SK-N-SH (cell line): Measurements from ENCODE around the gene TSHZ3. TPM values are rescaled to one million over a fixed set of nuclear protein-coding genes. Genes with fewer than 3 reads are reported as not detected.

Experiments used
- CTCF ChIA-PET: fragments of 300-600, 350-600 bp; formaldehyde crosslinking; extraction: SDS; loops from one replicate; lab custom pipeline; 2021; lab: Yijun Ruan, JAX
- POLR2A ChIA-PET: fragments of 350-600 bp; sonication (Branson Sonifier 250); formaldehyde crosslinking; extraction: SDS; loops from one replicate; lab custom pipeline; 2020; ENCODE audit warnings: antibody characterized with exemption, inconsistent platforms; lab: Yijun Ruan, JAX
- DNase-seq: peaks from one replicate; pipeline ENCODE4 v3.0.0; 2012
- H2AFZ ChIP-seq: fragments of 200-600 bp; sonication (generic); 2 replicates; pipeline ENCODE4 v1.8.1; 2016; ENCODE audit warnings: antibody characterized with exemption, mild to moderate bottlenecking, low read depth
- H3F3A ChIP-seq: fragments of 200-600 bp; sonication (generic); replicated peaks from 2 replicates; pipeline ENCODE3; 2016; ENCODE audit warnings: antibody characterized with exemption, mild to moderate bottlenecking; ENCODE audit not compliant: insufficient read depth
- H3K27ac ChIP-seq, 2 experiments: fragments of 200-500 bp in 1 of 2; fragments of 200-600 bp in 1 of 2; sonication (Bioruptor generic) in 1 of 2; sonication (generic), shearing (Covaris generic) in 1 of 2; 2 replicates each; pipeline versions ENCODE4 v1.5.1 to v1.6.1; 2014 to 2016; ENCODE audit warnings: low read depth in 2 of 2, inconsistent platforms in 1 of 2, low read length in 1 of 2, mild to moderate bottlenecking in 1 of 2, mixed read lengths in 1 of 2
- H3K27me3 ChIP-seq: fragments of 200-600 bp; sonication (generic), shearing (Covaris generic); 2 replicates; pipeline ENCODE4 v1.6.1; 2016; ENCODE audit warnings: mixed run types; ENCODE audit not compliant: insufficient read depth
- H3K36me3 ChIP-seq, 2 experiments: fragments of 200-500 bp in 1 of 2; fragments of 200-600 bp in 1 of 2; sonication (Bioruptor generic) in 1 of 2; sonication (generic) in 1 of 2; replicated peaks in 1 of 2; 2 replicates each; pipeline versions ENCODE3 to v1.5.1; 2014 to 2016; ENCODE audit warnings: low read length in 1 of 2, mild to moderate bottlenecking in 1 of 2; ENCODE audit not compliant: insufficient read depth in 2 of 2, control insufficient read depth in 1 of 2
- H3K4me1 ChIP-seq, 2 experiments: fragments of 200-500 bp in 1 of 2; fragments of 200-600 bp in 1 of 2; sonication (Bioruptor generic) in 1 of 2; sonication (generic), shearing (Covaris generic) in 1 of 2; 2 replicates each; pipeline versions ENCODE4 v1.5.1 to v1.6.1; 2014 to 2016; ENCODE audit warnings: low read depth in 1 of 2, low read length in 1 of 2, mixed run types in 1 of 2; ENCODE audit not compliant: insufficient read depth in 2 of 2, control insufficient read depth in 1 of 2
- H3K4me2 ChIP-seq: fragments of 200-600 bp; sonication (generic), shearing (Covaris generic); 2 replicates; pipeline ENCODE4 v1.6.1; 2017; ENCODE audit warnings: mixed run types
- H3K4me3 ChIP-seq, 2 experiments: fragments of 200-500 bp in 1 of 2; fragments of 200-600 bp in 1 of 2; sonication (Bioruptor generic) in 1 of 2; sonication (generic), shearing (Covaris generic) in 1 of 2; 2 replicates each; pipeline versions ENCODE4 v1.5.1 to v1.8.1; 2014 to 2016; ENCODE audit warnings: low read depth in 2 of 2, inconsistent platforms in 1 of 2, low read length in 1 of 2, mild to moderate bottlenecking in 1 of 2, mixed read lengths in 1 of 2, moderate library complexity in 1 of 2
- H3K79me2 ChIP-seq: fragments of 200-600 bp; sonication (generic); 2 replicates; pipeline ENCODE4 v1.8.1; 2017; ENCODE audit warnings: mild to moderate bottlenecking; ENCODE audit not compliant: insufficient read depth
- H3K9ac ChIP-seq: fragments of 200-600 bp; sonication (generic); 2 replicates; pipeline ENCODE4 v1.6.1; 2017; ENCODE audit warnings: mixed run types
- H3K9me2 ChIP-seq: fragments of 200-600 bp; sonication (generic); 2 replicates; pipeline ENCODE4 v1.6.1; 2017; ENCODE audit warnings: mixed run types
- H3K9me3 ChIP-seq: fragments of 200-600 bp; sonication (generic); 2 replicates; pipeline ENCODE4 v1.6.1; 2017; ENCODE audit warnings: mixed run types, mild to moderate bottlenecking, moderate library complexity
- H4K20me1 ChIP-seq: fragments of 200-600 bp; sonication (generic); 2 replicates; pipeline ENCODE4 v1.6.1; 2017; ENCODE audit warnings: mild to moderate bottlenecking, mixed run types; ENCODE audit not compliant: insufficient read depth
- FOSL2 ChIP-seq: IDR thresholded peaks from 2 replicates; pipeline ENCODE4 v1.4.0; 2012; ENCODE audit warnings: low read depth, mild to moderate bottlenecking, moderate library complexity, borderline replicate concordance
- FOXM1 ChIP-seq: IDR thresholded peaks from 2 replicates; pipeline ENCODE4 v1.4.0; 2012; ENCODE audit warnings: low read depth, mild to moderate bottlenecking
- JUND ChIP-seq: IDR thresholded peaks from 2 replicates; pipeline ENCODE4 v1.4.0; 2012
- MAX ChIP-seq: IDR thresholded peaks from 2 replicates; pipeline ENCODE4 v1.4.0; 2012; ENCODE audit warnings: low read depth
- MEF2A ChIP-seq: IDR thresholded peaks from 2 replicates; pipeline ENCODE4 v1.4.0; 2012; ENCODE audit warnings: low read depth, borderline replicate concordance
- NRF1 ChIP-seq: IDR thresholded peaks from 2 replicates; pipeline ENCODE4 v1.6.1; 2012; ENCODE audit warnings: low read depth, mild to moderate bottlenecking, low read length
- RCOR1 ChIP-seq: fragments of 150-350 bp; IDR thresholded peaks from 2 replicates; pipeline ENCODE4 v1.6.1; 2017; ENCODE audit warnings: antibody characterized with exemption, low read length
- RFX5 ChIP-seq: IDR thresholded peaks from 2 replicates; pipeline ENCODE4 v1.6.1; 2012; ENCODE audit warnings: mild to moderate bottlenecking, improper control_type of control experiment, low read length
- SIN3A ChIP-seq: IDR thresholded peaks from 2 replicates; pipeline ENCODE4 v1.6.1; 2012; ENCODE audit warnings: low read depth, mild to moderate bottlenecking, low read length, moderate library complexity, borderline replicate concordance
- SMC3 ChIP-seq: IDR thresholded peaks from 2 replicates; pipeline ENCODE4 v1.6.1; 2012; ENCODE audit warnings: low read depth, low read length, improper control_type of control experiment
- TAF1 ChIP-seq: IDR thresholded peaks from 2 replicates; pipeline ENCODE4 v1.6.1; 2012; ENCODE audit warnings: low read depth, mild to moderate bottlenecking, low read length, moderate library complexity, borderline replicate concordance
- TCF12 ChIP-seq: IDR thresholded peaks from 2 replicates; pipeline ENCODE4 v1.4.0; 2012
- TEAD4 ChIP-seq: IDR thresholded peaks from 2 replicates; pipeline ENCODE4 v1.4.0; 2012; ENCODE audit warnings: mild to moderate bottlenecking, borderline replicate concordance; ENCODE audit not compliant: insufficient read depth
- WGBS: methylation state at CpG from one replicate; pipeline ENCODE4 v1.1.6; 2017; ENCODE audit warnings: low lambda C conversion rate; 5-methylcytosine and 5-hydroxymethylcytosine counted together
- polyA plus RNA-seq, 3 experiments: library from polyadenylated mRNA; depleted of rRNA; stranded (reverse); fragments of >200 nt; gene quantifications; 2 replicates each; pipeline ENCODE4 v1.2.3, GENCODE V29; 2012
- TF ChIP-seq, protein P1 (sequence below): IDR thresholded peaks from 2 replicates; pipeline ENCODE4 v1.6.1; 2012; ENCODE audit warnings: mild to moderate bottlenecking, low read depth, low read length, moderate library complexity
- TF ChIP-seq, protein P2 (sequence below): fragments of 150-350 bp; IDR thresholded peaks from 2 replicates; pipeline ENCODE4 v1.6.1; 2017; ENCODE audit warnings: antibody characterized with exemption, low read length, low read depth, borderline replicate concordance
- TF ChIP-seq, protein P3 (sequence below): IDR thresholded peaks from 2 replicates; pipeline ENCODE4 v1.4.0; 2012; ENCODE audit warnings: low read depth, borderline replicate concordance

The TSHZ3 gene
- polyA plus RNA-seq, 1 of the 3 experiments (the other 2 are of a cell fraction) = 3.3 TPM

DNA sequence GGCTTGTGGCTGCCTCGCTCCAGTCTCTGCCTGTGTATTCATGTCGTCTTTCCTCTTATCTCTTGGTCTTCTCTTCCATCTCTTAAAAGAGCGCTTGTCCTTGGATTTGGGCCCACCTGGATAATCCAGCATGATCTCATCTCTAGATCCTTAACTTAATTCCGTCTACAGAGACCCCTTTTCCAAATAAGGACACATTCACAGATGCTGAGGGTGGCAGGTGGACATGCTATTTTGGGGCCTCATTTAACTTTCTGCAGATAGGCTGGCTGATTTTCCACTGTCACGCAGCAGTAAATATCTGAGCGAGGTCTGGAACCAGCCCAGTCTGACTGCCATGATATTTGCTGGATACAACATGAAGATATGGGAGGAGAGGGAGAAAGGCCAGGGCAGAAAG lies 41.5 kb upstream of the TSHZ3 start:
- TF ChIP-seq TCF12 (no peak), NRF1 (no peak), SMC3 (no peak), RCOR1 (no peak), FOSL2 (no peak), TEAD4 (no peak), SIN3A (no peak)
- TF ChIP-seq, protein P1, sequence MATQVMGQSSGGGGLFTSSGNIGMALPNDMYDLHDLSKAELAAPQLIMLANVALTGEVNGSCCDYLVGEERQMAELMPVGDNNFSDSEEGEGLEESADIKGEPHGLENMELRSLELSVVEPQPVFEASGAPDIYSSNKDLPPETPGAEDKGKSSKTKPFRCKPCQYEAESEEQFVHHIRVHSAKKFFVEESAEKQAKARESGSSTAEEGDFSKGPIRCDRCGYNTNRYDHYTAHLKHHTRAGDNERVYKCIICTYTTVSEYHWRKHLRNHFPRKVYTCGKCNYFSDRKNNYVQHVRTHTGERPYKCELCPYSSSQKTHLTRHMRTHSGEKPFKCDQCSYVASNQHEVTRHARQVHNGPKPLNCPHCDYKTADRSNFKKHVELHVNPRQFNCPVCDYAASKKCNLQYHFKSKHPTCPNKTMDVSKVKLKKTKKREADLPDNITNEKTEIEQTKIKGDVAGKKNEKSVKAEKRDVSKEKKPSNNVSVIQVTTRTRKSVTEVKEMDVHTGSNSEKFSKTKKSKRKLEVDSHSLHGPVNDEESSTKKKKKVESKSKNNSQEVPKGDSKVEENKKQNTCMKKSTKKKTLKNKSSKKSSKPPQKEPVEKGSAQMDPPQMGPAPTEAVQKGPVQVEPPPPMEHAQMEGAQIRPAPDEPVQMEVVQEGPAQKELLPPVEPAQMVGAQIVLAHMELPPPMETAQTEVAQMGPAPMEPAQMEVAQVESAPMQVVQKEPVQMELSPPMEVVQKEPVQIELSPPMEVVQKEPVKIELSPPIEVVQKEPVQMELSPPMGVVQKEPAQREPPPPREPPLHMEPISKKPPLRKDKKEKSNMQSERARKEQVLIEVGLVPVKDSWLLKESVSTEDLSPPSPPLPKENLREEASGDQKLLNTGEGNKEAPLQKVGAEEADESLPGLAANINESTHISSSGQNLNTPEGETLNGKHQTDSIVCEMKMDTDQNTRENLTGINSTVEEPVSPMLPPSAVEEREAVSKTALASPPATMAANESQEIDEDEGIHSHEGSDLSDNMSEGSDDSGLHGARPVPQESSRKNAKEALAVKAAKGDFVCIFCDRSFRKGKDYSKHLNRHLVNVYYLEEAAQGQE = no peak
- TF ChIP-seq, protein P2, sequence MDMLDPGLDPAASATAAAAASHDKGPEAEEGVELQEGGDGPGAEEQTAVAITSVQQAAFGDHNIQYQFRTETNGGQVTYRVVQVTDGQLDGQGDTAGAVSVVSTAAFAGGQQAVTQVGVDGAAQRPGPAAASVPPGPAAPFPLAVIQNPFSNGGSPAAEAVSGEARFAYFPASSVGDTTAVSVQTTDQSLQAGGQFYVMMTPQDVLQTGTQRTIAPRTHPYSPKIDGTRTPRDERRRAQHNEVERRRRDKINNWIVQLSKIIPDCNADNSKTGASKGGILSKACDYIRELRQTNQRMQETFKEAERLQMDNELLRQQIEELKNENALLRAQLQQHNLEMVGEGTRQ = no peak
- H4K20me1 ChIP-seq = no peaks in the 10 kb centered on the region
- no peak overlapping the region for H3K27ac ChIP-seq
- H3K9ac ChIP-seq = no peak overlapping the region
- no peaks in the 10 kb centered on the region for H3K9me3 ChIP-seq
- 43% methylated on average over 6 of the region's 6 CpGs for WGBS
- no peaks in the 10 kb centered on the region for H3K9me2 ChIP-seq
- H2AFZ ChIP-seq = no peak overlapping the region
- H3F3A ChIP-seq = no peaks in the 10 kb centered on the region
- CTCF ChIA-PET = no interaction called here
- H3K4me3 ChIP-seq = no peak overlapping the region
- H3K4me1 ChIP-seq = peaks cover 0 to 5% of the 10 kb centered on the region in 2 experiments; a peak in 1 of 4 replicates
- no peak overlapping the region for H3K4me2 ChIP-seq
- H3K79me2 ChIP-seq = no peaks in the 10 kb centered on the region
- POLR2A ChIA-PET = no interaction called here
- no peak for DNase-seq
- no peaks in the 10 kb centered on the region for H3K36me3 ChIP-seq
- no peaks in the 10 kb centered on the region; the same call in 1 of the 2 replicates for H3K27me3 ChIP-seq

DNA sequence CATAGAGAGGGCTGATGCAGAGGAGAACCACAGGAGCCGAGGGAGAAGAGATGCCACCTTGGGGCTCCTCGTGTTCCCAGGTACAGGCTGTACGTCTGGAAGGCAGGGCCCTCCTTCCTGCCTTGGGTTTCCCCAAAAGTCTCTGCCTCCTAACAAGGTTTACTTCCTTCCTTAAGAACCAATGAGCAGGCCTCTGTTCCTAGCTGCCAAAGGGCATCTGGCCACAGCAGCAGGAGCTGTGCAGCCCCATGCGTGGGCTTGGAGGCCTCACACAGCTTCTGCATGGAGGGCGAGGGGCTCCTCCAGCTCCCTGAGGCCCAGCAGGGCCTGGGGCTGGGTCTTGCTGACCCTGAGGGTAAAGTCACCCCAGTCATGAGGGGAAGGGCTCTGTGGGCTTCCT lies 40.6 kb upstream of the TSHZ3 start:
- CTCF ChIA-PET = no interaction called here
- Histone ChIP-seq H2AFZ (no peak overlapping the region), H3K79me2 (no peaks in the 10 kb centered on the region), H3K9ac (no peak overlapping the region), H3K9me2 (no peaks in the 10 kb centered on the region), H3K9me3 (no peaks in the 10 kb centered on the region), H3K4me1 (peaks cover 0 to 7% of the 10 kb centered on the region in 2 experiments; a peak in 1 of 4 replicates), H3K36me3 (no peaks in the 10 kb centered on the region), H3K4me3 (no peak overlapping the region), H3K27me3 (no peaks in the 10 kb centered on the region; the same call in 1 of the 2 replicates), H4K20me1 (no peaks in the 10 kb centered on the region), H3K27ac (no peak overlapping the region), H3F3A (no peaks in the 10 kb centered on the region), H3K4me2 (no peak overlapping the region)
- 28% methylated on average over 4 of the region's 5 CpGs for WGBS
- TF ChIP-seq RFX5 = no peak
- TF ChIP-seq TAF1 = no peak
- no peak for TF ChIP-seq MAX
- TF ChIP-seq, protein P3, sequence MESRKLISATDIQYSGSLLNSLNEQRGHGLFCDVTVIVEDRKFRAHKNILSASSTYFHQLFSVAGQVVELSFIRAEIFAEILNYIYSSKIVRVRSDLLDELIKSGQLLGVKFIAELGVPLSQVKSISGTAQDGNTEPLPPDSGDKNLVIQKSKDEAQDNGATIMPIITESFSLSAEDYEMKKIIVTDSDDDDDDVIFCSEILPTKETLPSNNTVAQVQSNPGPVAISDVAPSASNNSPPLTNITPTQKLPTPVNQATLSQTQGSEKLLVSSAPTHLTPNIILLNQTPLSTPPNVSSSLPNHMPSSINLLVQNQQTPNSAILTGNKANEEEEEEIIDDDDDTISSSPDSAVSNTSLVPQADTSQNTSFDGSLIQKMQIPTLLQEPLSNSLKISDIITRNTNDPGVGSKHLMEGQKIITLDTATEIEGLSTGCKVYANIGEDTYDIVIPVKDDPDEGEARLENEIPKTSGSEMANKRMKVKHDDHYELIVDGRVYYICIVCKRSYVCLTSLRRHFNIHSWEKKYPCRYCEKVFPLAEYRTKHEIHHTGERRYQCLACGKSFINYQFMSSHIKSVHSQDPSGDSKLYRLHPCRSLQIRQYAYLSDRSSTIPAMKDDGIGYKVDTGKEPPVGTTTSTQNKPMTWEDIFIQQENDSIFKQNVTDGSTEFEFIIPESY = no peak
- TF ChIP-seq JUND = no peak
- TF ChIP-seq MEF2A = no peak
- TF ChIP-seq FOXM1 = no peak
- no peak for DNase-seq
- POLR2A ChIA-PET = no interaction called here
